Glutamatergic neuron (in vitro differentiated cells): ENCODE results near the gene TMA7B. TPM values are rescaled to one million over a fixed set of nuclear protein-coding genes. Genes with fewer than 3 reads are reported as not detected.

Experiments used
- DNase-seq: peaks from one replicate; pipeline ENCODE4 v3.0.0; 2022
- H3K27ac Mint-ChIP-seq: one replicate; pipeline ENCODE4 v1.8.0; 2020; ENCODE audit warnings: mild to moderate bottlenecking, mixed read lengths, inconsistent platforms; ENCODE audit not compliant: unreplicated experiment
- H3K27me3 Mint-ChIP-seq: one replicate; pipeline ENCODE4 v1.8.0; 2020; ENCODE audit warnings: mild to moderate bottlenecking, moderate library complexity, mixed read lengths, inconsistent platforms; ENCODE audit not compliant: unreplicated experiment
- H3K36me3 Mint-ChIP-seq: one replicate; pipeline ENCODE4 v1.8.0; 2020; ENCODE audit warnings: mild to moderate bottlenecking, mixed read lengths, inconsistent platforms; ENCODE audit not compliant: unreplicated experiment
- H3K4me1 Mint-ChIP-seq: one replicate; pipeline ENCODE4 v1.8.0; 2020; ENCODE audit warnings: mild to moderate bottlenecking, low read depth, mixed read lengths, inconsistent platforms; ENCODE audit not compliant: unreplicated experiment
- H3K4me3 Mint-ChIP-seq: one replicate; pipeline ENCODE4 v1.8.0; 2020; ENCODE audit warnings: mild to moderate bottlenecking, mixed read lengths, inconsistent platforms; ENCODE audit not compliant: unreplicated experiment
- H3K9me3 Mint-ChIP-seq: one replicate; pipeline ENCODE4 v1.8.0; 2020; ENCODE audit warnings: mild to moderate bottlenecking, moderate library complexity, mixed read lengths, inconsistent platforms; ENCODE audit not compliant: unreplicated experiment
- total RNA-seq: library from RNA; stranded (reverse); fragmentation: NEBNext Ultra II Directional; extraction: Animal tissue kit (Norgen Biotek cat#: 25700); gene quantifications from one replicate; pipeline ENCODE4 v1.2.1, GENCODE V29; 2021; ENCODE audit not compliant: unreplicated experiment
- TF ChIP-seq, protein P1 (sequence below): fragments of 200-600 bp; sonication (generic); IDR thresholded peaks from one replicate; pipeline ENCODE4 v1.5.0; 2021; ENCODE audit not compliant: partially characterized antibody, unreplicated experiment

Gene TMA7B
- total RNA-seq, 1 donor from 2014 or later: not detected

DNA sequence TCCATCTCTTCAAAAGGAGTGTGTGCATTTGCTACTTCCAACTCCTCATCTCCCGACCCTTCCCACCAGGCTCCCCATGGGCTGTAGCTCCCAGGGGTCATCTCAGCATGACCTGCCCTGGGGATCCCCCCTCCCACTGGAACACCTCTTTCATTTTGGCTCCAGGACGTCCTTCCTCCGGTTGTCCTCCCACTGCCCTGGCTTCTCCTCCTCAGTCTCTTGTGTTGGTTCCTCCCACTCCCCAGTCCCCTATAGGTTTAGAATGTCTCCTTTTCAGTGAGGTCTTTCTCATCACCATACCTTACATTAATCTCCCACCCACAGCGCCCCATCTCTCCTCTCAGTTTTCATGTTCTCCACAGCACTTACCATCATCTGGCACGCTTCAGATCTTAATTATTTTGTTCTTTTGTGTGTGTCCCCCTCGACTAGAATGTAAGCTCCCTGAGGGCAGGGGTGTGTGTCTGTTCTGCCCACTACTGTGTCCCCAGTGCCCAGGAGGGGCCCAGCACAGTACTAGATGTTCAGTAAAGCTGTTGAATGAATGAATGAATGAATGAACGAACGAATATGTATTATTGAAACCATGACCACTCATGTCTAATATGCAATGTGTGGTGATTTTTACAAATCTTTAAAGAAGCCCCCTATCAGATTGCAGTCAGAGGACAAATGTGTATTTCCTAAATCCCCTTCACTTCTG lies 2.0 kb upstream of the TMA7B start:
- Mint-ChIP-seq H3K4me3 (no peak overlapping the region), H3K9me3 (no peaks in the 10 kb centered on the region), H3K27ac (no peak overlapping the region), H3K27me3 (peaks cover 2% of the 10 kb centered on the region), H3K36me3 (no peaks in the 10 kb centered on the region), H3K4me1 (peaks cover 4% of the 10 kb centered on the region)
- DNase-seq: no peak
- TF ChIP-seq, protein P1, sequence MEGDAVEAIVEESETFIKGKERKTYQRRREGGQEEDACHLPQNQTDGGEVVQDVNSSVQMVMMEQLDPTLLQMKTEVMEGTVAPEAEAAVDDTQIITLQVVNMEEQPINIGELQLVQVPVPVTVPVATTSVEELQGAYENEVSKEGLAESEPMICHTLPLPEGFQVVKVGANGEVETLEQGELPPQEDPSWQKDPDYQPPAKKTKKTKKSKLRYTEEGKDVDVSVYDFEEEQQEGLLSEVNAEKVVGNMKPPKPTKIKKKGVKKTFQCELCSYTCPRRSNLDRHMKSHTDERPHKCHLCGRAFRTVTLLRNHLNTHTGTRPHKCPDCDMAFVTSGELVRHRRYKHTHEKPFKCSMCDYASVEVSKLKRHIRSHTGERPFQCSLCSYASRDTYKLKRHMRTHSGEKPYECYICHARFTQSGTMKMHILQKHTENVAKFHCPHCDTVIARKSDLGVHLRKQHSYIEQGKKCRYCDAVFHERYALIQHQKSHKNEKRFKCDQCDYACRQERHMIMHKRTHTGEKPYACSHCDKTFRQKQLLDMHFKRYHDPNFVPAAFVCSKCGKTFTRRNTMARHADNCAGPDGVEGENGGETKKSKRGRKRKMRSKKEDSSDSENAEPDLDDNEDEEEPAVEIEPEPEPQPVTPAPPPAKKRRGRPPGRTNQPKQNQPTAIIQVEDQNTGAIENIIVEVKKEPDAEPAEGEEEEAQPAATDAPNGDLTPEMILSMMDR: no peak

- no peak for DNase-seq
- TF ChIP-seq, protein P1: no peak
- Mint-ChIP-seq H3K9me3 (no peaks in the 10 kb centered on the region), H3K27ac (no peak overlapping the region), H3K4me1 (peaks cover 4% of the 10 kb centered on the region), H3K27me3 (peaks cover 2% of the 10 kb centered on the region), H3K4me3 (no peak overlapping the region), H3K36me3 (no peaks in the 10 kb centered on the region)
Observed at GRCh38 chr22:39958949-39959639, 1.1 kb upstream of the TMA7B start.

DNA sequence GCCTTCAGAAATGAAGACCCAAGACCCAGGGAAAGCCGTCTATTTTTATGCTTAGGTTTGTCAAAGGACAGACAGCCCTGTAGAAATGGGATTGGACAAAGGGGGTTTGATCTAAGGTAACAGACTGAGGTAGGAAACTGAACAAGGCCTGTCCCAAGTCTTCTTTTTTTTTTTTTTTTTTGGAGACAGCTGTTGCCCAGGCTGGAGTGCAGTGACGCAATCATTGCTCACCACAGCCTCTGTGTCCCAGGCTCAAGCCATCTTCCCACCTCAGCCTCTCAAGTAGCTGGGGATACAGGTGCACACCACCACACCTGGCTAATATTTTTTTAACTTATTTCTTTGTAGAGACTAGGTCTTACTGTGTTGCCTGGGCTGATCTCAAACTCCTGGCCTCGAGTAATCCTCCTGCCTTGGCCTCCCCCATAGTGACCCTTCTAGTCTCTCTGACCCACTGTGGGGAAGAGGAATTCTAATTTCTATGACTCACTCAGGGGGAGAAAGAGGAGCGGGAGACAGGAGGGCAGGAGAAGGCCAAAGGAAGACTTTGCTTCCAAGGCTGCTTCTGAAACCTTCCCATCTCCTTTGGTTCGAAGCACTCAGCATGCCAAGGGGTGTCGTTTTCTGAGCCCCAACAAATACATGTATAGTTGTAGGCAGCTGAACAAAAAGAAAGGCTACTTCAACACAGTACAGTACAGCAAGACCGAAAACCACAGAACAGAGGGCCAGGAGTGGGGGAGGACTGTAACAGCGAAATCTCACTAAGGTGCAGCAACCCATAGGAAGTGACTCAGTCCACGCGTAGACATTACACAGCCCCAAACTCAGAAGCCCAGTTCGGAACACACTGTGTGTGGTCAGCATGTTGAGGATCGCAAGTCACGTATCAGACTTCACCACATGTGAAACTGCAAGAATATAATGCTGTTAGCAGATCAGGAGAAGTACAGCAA lies 872 bp downstream of the TMA7B start:
- Mint-ChIP-seq H3K4me3 (no peak overlapping the region), H3K9me3 (no peaks in the 10 kb centered on the region), H3K27me3 (peaks cover 2% of the 10 kb centered on the region), H3K4me1 (peaks cover 4% of the 10 kb centered on the region), H3K36me3 (no peaks in the 10 kb centered on the region), H3K27ac (no peak overlapping the region)
- no peak for DNase-seq
- TF ChIP-seq, protein P1: no peak

- H3K27me3 Mint-ChIP-seq: peaks cover 2% of the 10 kb centered on the region
- H3K4me1 Mint-ChIP-seq: peaks cover 4% of the 10 kb centered on the region
- H3K27ac Mint-ChIP-seq: no peak overlapping the region
- H3K4me3 Mint-ChIP-seq: no peak overlapping the region
- no peak for DNase-seq
- no peaks in the 10 kb centered on the region for H3K36me3 Mint-ChIP-seq
- TF ChIP-seq, protein P1: no peak
- no peaks in the 10 kb centered on the region for H3K9me3 Mint-ChIP-seq
Observed at GRCh38 chr22:39962071-39962470, 1.9 kb downstream of the TMA7B start.
